Inferior parietal cortex (tissue), 1 donor: ENCODE measurements around the gene ATP8B4.

ENCODE experiments used
- DNase-seq: peaks from one replicate; pipeline ENCODE4 v3.0.0-alpha.2; 2016; ENCODE audit errors: extremely low spot score

ATP8B4 gene

GRCh38 chr15:49863431-49864224 is 255.4 kb downstream of the ATP8B4 start:
- DNase-seq: no peak

GRCh38 chr15:49860101-49860500 is 258.9 kb downstream of the ATP8B4 start:
- DNase-seq: no peak

GRCh38 chr15:49857496-49858475 is 261.2 kb downstream of the ATP8B4 start:
- DNase-seq: no peak

- no peak for DNase-seq
Observed at GRCh38 chr15:49855917-49856637, 263.0 kb downstream of the ATP8B4 start.

- DNase-seq: no peak
Observed at GRCh38 chr15:49852756-49853155, 266.3 kb downstream of the ATP8B4 start.

- no peak for DNase-seq
Observed at GRCh38 chr15:49848807-49849206, 270.2 kb downstream of the ATP8B4 start.

- no peak for DNase-seq
Observed at GRCh38 chr15:49848282-49848724, 270.7 kb downstream of the ATP8B4 start.

GRCh38 chr15:49847423-49848281 is 271.4 kb downstream of the ATP8B4 start:
- DNase-seq: no peak

GRCh38 chr15:49844390-49844789 is 274.6 kb downstream of the ATP8B4 start:
- no peak for DNase-seq

- no peak for DNase-seq
Observed at GRCh38 chr15:49843725-49844124, 275.3 kb downstream of the ATP8B4 start.

- no peak for DNase-seq
Observed at GRCh38 chr15:49842031-49842730, 276.9 kb downstream of the ATP8B4 start.

- no peak for DNase-seq
Observed at GRCh38 chr15:49832511-49832910, 286.5 kb downstream of the ATP8B4 start.

GRCh38 chr15:49831206-49831965 is 287.6 kb downstream of the ATP8B4 start:
- DNase-seq: no peak

- DNase-seq: no peak
Observed at GRCh38 chr15:49830391-49830790, 288.6 kb downstream of the ATP8B4 start.

GRCh38 chr15:49827311-49827710 is 291.7 kb downstream of the ATP8B4 start:
- no peak for DNase-seq

GRCh38 chr15:49826640-49827234 is 292.3 kb downstream of the ATP8B4 start:
- no peak for DNase-seq

- no peak for DNase-seq
Observed at GRCh38 chr15:49824775-49825099, 294.3 kb downstream of the ATP8B4 start.

- DNase-seq: no peak
Observed at GRCh38 chr15:49823987-49824774, 294.9 kb downstream of the ATP8B4 start.
